Large intestine (tissue), 3 donors: ENCODE results near the gene DIP2B. TPM values are rescaled to one million over a fixed set of nuclear protein-coding genes. Genes with fewer than 3 reads are reported as not detected.
"Not testable (repeated sequence)": the region's sequence is repeated elsewhere in the genome, so short reads cannot be mapped to it uniquely, and the experiment has no call there.

Experiments used
- DNase-seq, 2 donors: peaks; one replicate each; pipeline versions ENCODE4 v3.0.0 to v3.0.0-alpha.2; 2013
- H3K27ac ChIP-seq: one replicate; pipeline ENCODE4 v1.5.1; 2013; ENCODE audit warnings: low read length
- H3K27me3 ChIP-seq: 2 replicates; pipeline ENCODE4 v1.6.1; 2013; ENCODE audit warnings: low read length; ENCODE audit not compliant: control insufficient read depth, insufficient read depth
- H3K36me3 ChIP-seq: 2 replicates; pipeline ENCODE4 v1.6.1; 2013; ENCODE audit warnings: low read length; ENCODE audit not compliant: control insufficient read depth, insufficient read depth
- H3K4me1 ChIP-seq: one replicate; pipeline ENCODE4 v1.6.1; 2013; ENCODE audit warnings: low read length; ENCODE audit not compliant: control insufficient read depth, insufficient read depth
- H3K4me3 ChIP-seq: one replicate; pipeline ENCODE4 v1.5.1; 2013; ENCODE audit warnings: low read length
- H3K9me3 ChIP-seq: one replicate; pipeline ENCODE4 v1.6.1; 2013; ENCODE audit warnings: mild to moderate bottlenecking, low read depth, low read length, moderate library complexity; ENCODE audit not compliant: control insufficient read depth
- WGBS: methylation state at CpG from one replicate; pipeline ENCODE4 v1.1.5; 2013; ENCODE audit warnings: low lambda C conversion rate; ENCODE audit not compliant: insufficient coverage; 5-methylcytosine and 5-hydroxymethylcytosine counted together
- polyA plus RNA-seq: library from polyadenylated mRNA; unstranded; fragments of 120-200 nt; gene quantifications from one replicate; pipeline ENCODE4 v1.2.1, GENCODE V29; 2013

Gene DIP2B
- polyA plus RNA-seq, 1 donor: 18.2 TPM

DNA sequence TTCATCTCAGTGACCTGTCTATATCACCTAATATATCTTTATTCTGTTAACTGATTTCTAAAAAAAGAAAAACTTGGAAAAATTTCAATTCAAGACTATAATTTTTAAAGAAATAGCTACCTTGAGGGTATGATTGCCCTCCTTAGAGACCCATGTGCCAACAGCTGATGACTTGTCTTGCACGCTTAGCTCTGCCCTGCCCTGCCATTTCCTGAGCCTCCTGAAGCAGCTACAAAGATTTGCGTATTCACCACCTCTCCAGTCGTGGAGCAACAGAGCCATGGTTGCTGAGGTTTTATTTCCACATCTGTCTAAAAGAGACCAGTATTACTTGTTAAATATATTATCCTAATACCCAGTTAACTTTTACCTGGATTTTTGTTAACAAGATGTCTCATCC lies 167.4 kb downstream of the DIP2B start:
- Histone ChIP-seq H3K9me3 (no peaks in the 10 kb centered on the region), H3K4me3 (no peak overlapping the region), H3K4me1 (no peaks in the 10 kb centered on the region), H3K27me3 (no peaks in the 10 kb centered on the region), H3K27ac (no peak overlapping the region), H3K36me3 (peaks cover 20% of the 10 kb centered on the region)
- no CpG with 5 or more reads among the region's 3 CpGs for WGBS
- DNase-seq: no peak

DNA sequence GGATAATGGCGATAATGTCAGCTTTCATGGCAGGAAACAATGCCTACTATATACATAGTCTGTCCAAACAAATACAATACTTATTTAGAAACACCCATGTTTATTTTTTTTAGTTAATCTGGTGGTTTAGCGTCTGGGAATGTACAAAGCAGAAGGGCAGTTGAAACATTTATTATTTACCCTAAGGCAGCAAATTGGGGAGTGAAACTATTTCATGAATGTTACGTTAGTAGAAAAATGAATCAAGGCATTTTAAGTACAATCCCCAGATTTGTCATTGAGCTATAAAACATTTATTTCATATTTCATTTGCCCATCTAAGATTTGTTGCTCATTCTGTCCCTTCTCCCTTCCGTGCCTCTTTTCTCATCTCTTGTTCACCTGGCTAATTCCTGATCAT lies 172.0 kb downstream of the DIP2B start:
- no peak overlapping the region for H3K27ac ChIP-seq
- no peaks in the 10 kb centered on the region for H3K27me3 ChIP-seq
- no peak for DNase-seq
- 95% methylated on average over 3 of the region's 4 CpGs for WGBS
- no peaks in the 10 kb centered on the region for H3K9me3 ChIP-seq
- no peak overlapping the region for H3K4me3 ChIP-seq
- H3K36me3 ChIP-seq: peaks cover 27% of the 10 kb centered on the region
- H3K4me1 ChIP-seq: no peaks in the 10 kb centered on the region

DNA sequence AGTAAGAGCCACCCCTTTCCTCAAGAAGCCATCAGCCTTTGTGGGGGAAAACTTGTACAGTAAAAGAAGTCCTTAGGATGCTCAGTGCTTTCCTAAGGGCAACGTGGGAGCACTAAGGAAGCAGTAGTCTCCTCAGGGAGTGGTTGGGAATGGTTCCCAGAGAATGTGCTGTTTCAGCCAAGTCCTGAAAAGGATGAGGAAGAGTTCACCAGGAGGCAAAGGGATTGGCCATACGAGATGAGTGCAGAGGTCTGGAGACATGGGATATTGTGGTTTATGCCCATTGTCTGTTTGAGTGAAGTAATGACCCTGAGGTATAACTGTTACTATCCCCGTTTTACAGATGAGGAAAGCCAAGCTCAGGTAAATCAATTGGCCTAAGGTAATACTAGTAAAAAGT lies 173.1 kb downstream of the DIP2B start:
- H3K27me3 ChIP-seq: no peaks in the 10 kb centered on the region
- WGBS: 90% methylated on average over 2 of the region's 3 CpGs
- H3K9me3 ChIP-seq: no peaks in the 10 kb centered on the region
- no peak overlapping the region for H3K4me3 ChIP-seq
- H3K36me3 ChIP-seq: peaks cover 30% of the 10 kb centered on the region
- no peak for DNase-seq
- no peak overlapping the region for H3K27ac ChIP-seq
- no peaks in the 10 kb centered on the region for H3K4me1 ChIP-seq

DNA sequence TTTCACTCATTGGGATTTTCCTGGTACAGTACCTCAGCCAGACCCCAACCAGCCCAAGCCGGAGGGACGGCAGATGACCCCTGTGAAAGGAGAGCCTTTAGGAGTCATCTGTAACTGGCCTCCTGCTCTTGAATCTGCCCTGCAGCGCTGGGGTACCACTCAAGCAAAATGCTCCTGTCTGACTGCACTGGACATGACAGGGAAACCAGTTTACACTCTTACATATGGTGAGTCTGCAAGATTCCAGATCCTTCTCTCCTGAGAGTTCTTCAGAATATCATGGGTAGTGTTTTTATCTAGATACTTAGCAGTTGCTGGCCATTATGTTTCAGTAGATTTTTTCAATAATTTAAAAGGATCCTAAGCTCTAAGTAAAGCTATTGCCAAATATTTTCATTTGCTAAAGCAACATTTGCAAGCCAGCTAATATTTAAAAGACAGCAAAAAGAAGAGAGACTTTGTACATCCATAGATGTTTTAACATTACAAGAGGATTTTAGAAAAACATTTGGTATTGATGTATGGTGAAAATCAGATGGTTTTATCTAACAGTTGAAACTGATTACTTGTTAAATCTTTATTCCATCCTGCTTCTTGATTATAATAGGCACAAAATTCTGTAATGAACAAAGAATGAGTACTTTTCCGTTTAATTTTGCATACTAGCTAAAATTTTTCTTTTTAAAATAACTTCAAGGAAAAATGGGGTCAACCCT lies 174.0 kb downstream of the DIP2B start:
- Histone ChIP-seq H3K9me3 (no peaks in the 10 kb centered on the region), H3K4me1 (no peaks in the 10 kb centered on the region), H3K27ac (no peak overlapping the region), H3K4me3 (no peak overlapping the region), H3K36me3 (peaks cover 37% of the 10 kb centered on the region), H3K27me3 (no peaks in the 10 kb centered on the region)
- WGBS: 100% methylated on average over 1 of the region's 4 CpGs
- no peak for DNase-seq

DNA sequence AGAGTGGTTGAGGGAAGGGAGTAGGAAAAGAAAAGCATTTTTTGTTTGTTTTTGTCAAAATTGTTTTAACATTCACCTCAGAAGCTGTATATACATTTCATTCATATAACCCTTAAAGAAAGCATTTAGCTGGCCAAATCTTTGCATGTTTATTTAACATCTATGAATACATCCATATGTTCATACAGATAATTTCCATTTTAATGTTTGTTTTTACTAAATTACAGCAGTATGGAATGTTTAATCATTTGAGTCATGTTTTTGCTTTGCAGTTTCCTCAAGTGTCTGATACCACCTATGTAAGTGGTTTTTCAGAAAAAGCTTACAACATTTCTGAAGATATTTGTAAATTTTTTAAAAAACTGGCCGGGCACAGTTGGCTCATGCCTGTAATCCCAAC lies 174.8 kb downstream of the DIP2B start:
- Histone ChIP-seq H3K27ac (no peak overlapping the region), H3K4me3 (no peak overlapping the region), H3K9me3 (no peaks in the 10 kb centered on the region), H3K27me3 (no peaks in the 10 kb centered on the region), H3K4me1 (no peaks in the 10 kb centered on the region), H3K36me3 (peaks cover 42% of the 10 kb centered on the region)
- no peak for DNase-seq
- no CpG with 5 or more reads among the region's 1 CpG for WGBS

DNA sequence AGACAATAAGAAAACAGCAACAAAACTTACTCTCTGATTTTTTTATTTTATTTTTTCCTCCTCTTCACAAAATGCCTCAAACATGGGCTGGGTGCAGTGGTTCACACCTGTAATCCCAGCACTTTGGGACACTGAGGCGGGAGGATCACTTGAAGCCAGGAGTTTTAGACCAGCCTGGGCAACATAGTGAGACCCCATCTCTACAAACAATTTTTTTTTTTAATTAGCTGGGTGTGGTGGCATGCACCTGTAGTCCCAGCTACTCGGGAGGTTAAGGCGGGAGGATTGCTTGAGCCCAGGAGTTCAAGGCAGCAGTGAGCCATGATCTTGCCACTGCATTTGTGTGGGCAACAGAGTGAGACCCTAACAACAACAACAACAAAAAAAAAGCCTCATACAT lies 176.3 kb downstream of the DIP2B start:
- DNase-seq, H3K27me3 ChIP-seq, H3K27ac ChIP-seq, H3K9me3 ChIP-seq, H3K4me3 ChIP-seq, H3K4me1 ChIP-seq: not testable (repeated sequence)
- H3K36me3 ChIP-seq: peaks cover 44% of the 10 kb centered on the region
- WGBS: no CpG with 5 or more reads among the region's 3 CpGs

DNA sequence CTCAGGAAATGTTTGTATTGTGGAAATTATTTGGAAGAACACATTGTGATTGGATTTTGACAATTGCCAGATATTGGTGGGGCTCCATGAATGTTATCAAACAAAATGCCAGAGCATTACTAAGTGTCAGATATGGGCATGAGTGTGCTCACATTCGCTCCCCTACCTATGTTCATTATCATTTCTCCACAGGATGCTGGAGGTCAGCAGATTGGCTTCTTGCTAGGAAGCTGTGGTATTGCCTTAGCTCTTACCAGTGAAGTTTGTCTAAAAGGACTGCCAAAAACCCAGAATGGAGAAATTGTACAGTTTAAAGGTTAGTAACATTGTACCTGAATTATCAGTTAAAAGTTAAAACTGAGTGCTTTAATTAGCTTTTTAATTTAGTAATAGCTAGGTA lies 180.9 kb downstream of the DIP2B start:
- no peak for DNase-seq
- peaks cover 57% of the 10 kb centered on the region for H3K36me3 ChIP-seq
- no peaks in the 10 kb centered on the region for H3K4me1 ChIP-seq
- H3K27ac ChIP-seq: no peak overlapping the region
- no peaks in the 10 kb centered on the region for H3K27me3 ChIP-seq
- no peaks in the 10 kb centered on the region for H3K9me3 ChIP-seq
- H3K4me3 ChIP-seq: no peak overlapping the region
- WGBS: no CpG with 5 or more reads among the region's 1 CpG

DNA sequence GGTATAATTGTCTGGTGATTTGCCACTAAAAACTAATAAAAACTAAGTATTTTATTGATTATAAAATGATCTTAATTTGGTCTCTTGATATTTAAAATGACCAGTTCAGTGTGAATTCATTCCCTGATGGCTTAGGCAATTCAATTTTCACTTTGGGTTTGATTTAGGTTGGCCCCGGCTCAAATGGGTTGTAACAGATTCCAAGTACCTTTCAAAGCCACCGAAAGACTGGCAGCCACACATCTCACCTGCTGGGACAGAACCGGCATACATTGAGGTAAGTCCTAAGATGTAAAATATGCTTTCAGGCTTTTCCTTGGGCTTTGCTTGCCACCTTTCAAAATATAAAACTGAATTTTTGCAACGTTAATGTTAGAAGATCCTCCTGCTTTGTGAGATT lies 181.6 kb downstream of the DIP2B start:
- DNase-seq: no peak
- Histone ChIP-seq H3K27ac (no peak overlapping the region), H3K27me3 (no peaks in the 10 kb centered on the region), H3K4me1 (no peaks in the 10 kb centered on the region), H3K9me3 (no peaks in the 10 kb centered on the region), H3K4me3 (no peak overlapping the region), H3K36me3 (peaks cover 58% of the 10 kb centered on the region)
- WGBS: no CpG with 5 or more reads among the region's 4 CpGs

DNA sequence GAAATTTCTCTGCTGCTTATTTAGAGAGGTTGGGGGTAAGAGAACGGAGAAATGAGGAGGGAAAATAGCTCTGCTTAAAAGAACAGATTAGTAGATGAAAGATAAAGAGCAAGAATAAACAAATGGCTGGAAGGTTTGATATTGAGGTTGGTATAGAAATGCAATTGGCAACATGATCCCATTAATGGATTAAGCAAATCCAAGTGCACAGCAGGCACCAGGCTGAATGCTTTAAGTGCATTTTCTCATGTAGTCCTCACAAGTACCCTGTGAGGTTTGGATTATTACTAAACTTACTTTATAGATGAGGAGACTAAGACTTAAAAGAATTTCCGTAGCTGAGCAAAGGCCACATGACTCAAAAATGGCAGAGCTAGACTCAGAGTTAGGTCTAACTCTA lies 182.2 kb downstream of the DIP2B start:
- WGBS: 85% methylated on average over 2 of the region's 2 CpGs
- DNase-seq: no peak
- H3K36me3 ChIP-seq: peaks cover 54% of the 10 kb centered on the region

DNA sequence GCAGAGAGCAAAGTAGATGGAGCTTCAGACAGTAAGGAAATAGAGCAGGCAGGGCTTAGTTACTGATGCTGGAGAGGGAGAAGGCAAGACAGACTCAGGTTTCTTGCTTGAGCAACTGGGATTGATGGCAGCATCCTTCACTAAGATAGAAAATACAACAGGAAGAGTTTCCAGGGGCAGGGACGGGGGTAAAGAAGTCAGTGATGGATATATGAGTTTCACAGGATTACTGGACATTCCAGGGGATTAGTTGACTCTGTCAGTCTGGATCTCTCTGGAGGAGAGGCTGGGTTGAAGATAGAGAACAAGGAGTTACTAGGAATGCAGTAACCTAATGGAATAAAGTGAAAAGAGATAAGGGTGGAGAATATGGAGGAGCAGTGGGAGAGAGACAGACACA lies 184.7 kb downstream of the DIP2B start:
- Histone ChIP-seq H3K27ac (no peak overlapping the region), H3K4me3 (no peak overlapping the region), H3K9me3 (no peaks in the 10 kb centered on the region), H3K27me3 (no peaks in the 10 kb centered on the region), H3K36me3 (peaks cover 48% of the 10 kb centered on the region), H3K4me1 (no peaks in the 10 kb centered on the region)
- WGBS: 60% methylated on average over 1 of the region's 1 CpG
- no peak for DNase-seq

More for the DNA sequence above, 182.2 kb downstream of the DIP2B start:
- no peak overlapping the region for H3K4me3 ChIP-seq
- H3K27me3 ChIP-seq: no peaks in the 10 kb centered on the region
- no peaks in the 10 kb centered on the region for H3K4me1 ChIP-seq
- no peaks in the 10 kb centered on the region for H3K9me3 ChIP-seq
- no peak overlapping the region for H3K27ac ChIP-seq

DNA sequence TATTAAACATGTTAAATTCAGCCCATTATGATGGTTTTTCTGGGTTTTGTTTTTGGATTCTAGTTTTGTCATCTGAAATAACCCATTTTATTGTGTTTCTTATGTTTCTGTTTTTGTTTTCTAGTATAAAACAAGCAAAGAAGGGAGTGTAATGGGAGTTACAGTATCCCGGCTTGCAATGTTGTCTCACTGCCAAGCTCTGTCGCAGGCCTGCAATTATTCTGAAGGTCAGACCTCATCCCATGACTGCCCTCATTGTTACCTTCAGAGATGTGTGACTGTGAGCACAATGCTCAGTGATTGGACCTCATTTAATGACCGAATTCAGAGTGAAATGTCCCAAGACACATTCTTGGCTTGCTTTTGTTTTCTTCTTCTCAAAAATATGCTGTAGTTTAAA lies 186.1 kb downstream of the DIP2B start:
- Histone ChIP-seq H3K27me3 (no peaks in the 10 kb centered on the region), H3K4me3 (no peak overlapping the region), H3K9me3 (no peaks in the 10 kb centered on the region), H3K4me1 (no peaks in the 10 kb centered on the region), H3K27ac (no peak overlapping the region), H3K36me3 (peaks cover 53% of the 10 kb centered on the region)
- no CpG with 5 or more reads among the region's 3 CpGs for WGBS
- peak in 1 of 2 donors; percentile 23 for DNase-seq
